ENCODE data around the gene FADS3. TPM values are rescaled to one million over a fixed set of nuclear protein-coding genes. Genes with fewer than 3 reads are reported as not detected.

FADS3 gene, protein sequence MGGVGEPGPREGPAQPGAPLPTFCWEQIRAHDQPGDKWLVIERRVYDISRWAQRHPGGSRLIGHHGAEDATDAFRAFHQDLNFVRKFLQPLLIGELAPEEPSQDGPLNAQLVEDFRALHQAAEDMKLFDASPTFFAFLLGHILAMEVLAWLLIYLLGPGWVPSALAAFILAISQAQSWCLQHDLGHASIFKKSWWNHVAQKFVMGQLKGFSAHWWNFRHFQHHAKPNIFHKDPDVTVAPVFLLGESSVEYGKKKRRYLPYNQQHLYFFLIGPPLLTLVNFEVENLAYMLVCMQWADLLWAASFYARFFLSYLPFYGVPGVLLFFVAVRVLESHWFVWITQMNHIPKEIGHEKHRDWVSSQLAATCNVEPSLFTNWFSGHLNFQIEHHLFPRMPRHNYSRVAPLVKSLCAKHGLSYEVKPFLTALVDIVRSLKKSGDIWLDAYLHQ
- total RNA-seq (2014; rRNA removed; shearing (Covaris generic); ENCODE audit: low replicate concordance) = 39.5 and 70.4 TPM in 2 replicates

DNA sequence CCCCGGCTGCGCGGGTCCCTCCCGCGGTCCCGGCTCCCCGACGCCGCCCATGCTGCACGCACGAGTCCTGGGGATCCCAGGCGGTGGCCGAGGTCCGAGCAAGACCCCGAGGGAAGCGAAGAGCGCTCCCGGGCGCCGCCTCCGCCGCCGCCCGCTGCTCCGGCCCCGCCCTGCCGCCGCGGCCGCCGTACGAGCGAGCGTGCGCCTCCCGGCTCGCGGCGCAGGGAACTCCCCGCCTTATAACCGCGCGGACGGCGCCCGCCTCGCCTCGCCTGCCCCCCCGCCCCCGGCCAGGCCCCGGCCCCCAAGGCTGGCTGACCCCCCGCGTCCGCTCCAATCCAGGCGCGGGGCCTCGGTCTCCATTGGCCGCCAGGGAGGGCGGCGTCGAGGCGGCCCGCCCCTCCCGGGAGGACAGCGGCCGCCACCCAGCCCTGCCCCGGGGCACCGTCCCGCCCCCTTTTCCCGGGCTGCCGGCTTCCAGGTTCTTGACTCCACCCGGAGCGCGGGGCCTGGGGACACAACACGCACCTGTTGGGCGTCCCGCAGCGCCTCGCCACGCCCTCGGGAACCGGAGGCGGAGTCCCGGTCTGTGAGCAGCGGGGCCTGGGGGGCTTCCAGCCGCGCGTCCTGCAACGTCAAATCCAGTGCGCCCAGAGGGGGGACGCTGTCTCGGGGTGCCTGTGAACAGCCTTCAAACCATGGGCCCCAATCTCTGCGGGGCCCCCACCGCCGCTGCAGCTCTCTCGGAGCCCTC is at the start of gene FADS3:
TSS of gene FADS3 (minus strand) at position 215 of the 754 bp plus-strand sequence. CDS start at position 51, 164 bp downstream.
- Histone ChIP-seq H3K9me2 (replicated peaks; ENCODE audit: insufficient read depth, low read length) (no peaks in the 10 kb centered on the region), H3K36me3 (ENCODE audit: insufficient read depth, low read length) (no peaks in the 10 kb centered on the region), H3K9ac (ENCODE audit: low read length) (peak within 1 kb of the TSS; percentile 76), H2AFZ (ENCODE audit: low read length) (peak within 1 kb of the TSS; percentile 87), H3K4me3 (ENCODE audit: low read length) (peak within 1 kb of the TSS; percentile 81), H3K4me2 (ENCODE audit: low read depth, low read length, poor library complexity, severe bottlenecking) (peak within 1 kb of the TSS; percentile 92), H3K4me1 (ENCODE audit: low read length) (peaks cover 23% of the 10 kb centered on the region), H4K20me1 (ENCODE audit: insufficient read depth, low read depth, low read length) (no peaks in the 10 kb centered on the region), H3K27me3 (ENCODE audit: low read length) (no peaks in the 10 kb centered on the region), H3K79me2 (ENCODE audit: low read length) (no peaks in the 10 kb centered on the region), H3K27ac (ENCODE audit: low read length) (no peak within 1 kb of the TSS), H3K9me3 (ENCODE audit: low read length) (no peaks in the 10 kb centered on the region; the same call in 1 of the 2 replicates)
- DNase-seq = peak; percentile 73

DNA sequence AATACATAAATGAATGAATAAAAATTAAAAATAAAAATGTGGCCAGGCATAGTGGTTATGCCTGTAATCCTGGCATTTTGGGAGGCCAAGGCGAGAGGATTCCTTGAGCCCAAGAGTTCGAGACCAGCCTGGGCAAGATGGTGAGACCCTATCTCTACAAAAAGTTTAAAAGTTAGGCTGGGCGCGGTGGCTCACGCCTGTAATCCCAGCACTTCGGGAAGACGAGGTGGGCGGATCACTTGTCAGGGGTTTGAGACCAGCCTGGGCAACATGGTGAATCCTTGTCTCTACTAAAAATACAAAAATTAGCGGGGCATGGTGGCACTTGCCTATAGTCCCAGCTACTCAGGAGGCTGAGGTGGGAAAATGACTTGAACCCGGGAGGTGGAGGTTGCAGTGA is 49.1 kb upstream of the FADS3 start:
- no peak for DNase-seq

DNA sequence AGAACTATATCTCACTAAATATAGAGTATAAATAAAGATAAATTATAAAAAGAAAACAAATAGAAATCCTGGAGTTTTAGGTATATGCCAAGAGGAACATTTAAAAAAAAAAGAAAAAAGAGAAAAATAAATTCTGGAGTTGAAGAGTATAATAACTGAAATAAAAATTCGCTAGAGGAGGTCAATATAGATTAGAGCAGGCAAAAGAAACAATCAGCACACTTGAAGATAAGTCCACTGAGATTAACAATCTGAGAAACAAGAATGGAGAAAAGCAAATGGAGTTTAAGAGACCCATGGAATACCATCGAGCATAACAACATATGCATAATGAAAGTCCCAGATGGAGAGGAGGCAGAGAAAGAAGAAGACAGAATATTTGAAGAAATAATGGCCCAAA is 44.5 kb upstream of the FADS3 start:
- peaks cover 4% of the 10 kb centered on the region; the same call in 1 of the 2 replicates for H3K9me3 ChIP-seq (ENCODE audit: low read length)
- 0 out of 2 replicates have a peak, but pooled peaks cover 3% of the 10 kb centered on the region for H3K27me3 ChIP-seq (ENCODE audit: low read length)
- H3K9me2 ChIP-seq (replicated peaks; ENCODE audit: insufficient read depth, low read length) = no peaks in the 10 kb centered on the region
- H4K20me1 ChIP-seq (ENCODE audit: insufficient read depth, low read depth, low read length) = no peaks in the 10 kb centered on the region
- H3K4me2 ChIP-seq (ENCODE audit: low read depth, low read length, poor library complexity, severe bottlenecking) = no peak overlapping the region
- H3K79me2 ChIP-seq (ENCODE audit: low read length) = no peaks in the 10 kb centered on the region
- no peak overlapping the region for H3K27ac ChIP-seq (ENCODE audit: low read length)
- no peaks in the 10 kb centered on the region for H3K36me3 ChIP-seq (ENCODE audit: insufficient read depth, low read length)
- no peak overlapping the region for H3K4me3 ChIP-seq (ENCODE audit: low read length)
- H3K4me1 ChIP-seq (ENCODE audit: low read length) = no peaks in the 10 kb centered on the region
- no peak overlapping the region for H3K9ac ChIP-seq (ENCODE audit: low read length)
- no peak for DNase-seq
- no peak overlapping the region for H2AFZ ChIP-seq (ENCODE audit: low read length)

More for the DNA sequence above, 49.1 kb upstream of the FADS3 start:
- Histone ChIP-seq H3K36me3 (ENCODE audit: insufficient read depth, low read length) (no peaks in the 10 kb centered on the region), H3K4me3 (ENCODE audit: low read length) (no peak overlapping the region), H3K79me2 (ENCODE audit: low read length) (no peaks in the 10 kb centered on the region), H3K9ac (ENCODE audit: low read length) (no peak overlapping the region), H3K4me1 (ENCODE audit: low read length) (no peaks in the 10 kb centered on the region), H3K9me3 (ENCODE audit: low read length) (peaks cover 4% of the 10 kb centered on the region; the same call in 1 of the 2 replicates), H4K20me1 (ENCODE audit: insufficient read depth, low read depth, low read length) (no peaks in the 10 kb centered on the region), H2AFZ (ENCODE audit: low read length) (no peak overlapping the region), H3K27me3 (ENCODE audit: low read length) (no peaks in the 10 kb centered on the region), H3K27ac (ENCODE audit: low read length) (no peak overlapping the region), H3K9me2 (replicated peaks; ENCODE audit: insufficient read depth, low read length) (no peaks in the 10 kb centered on the region), H3K4me2 (ENCODE audit: low read depth, low read length, poor library complexity, severe bottlenecking) (no peak overlapping the region)

DNA sequence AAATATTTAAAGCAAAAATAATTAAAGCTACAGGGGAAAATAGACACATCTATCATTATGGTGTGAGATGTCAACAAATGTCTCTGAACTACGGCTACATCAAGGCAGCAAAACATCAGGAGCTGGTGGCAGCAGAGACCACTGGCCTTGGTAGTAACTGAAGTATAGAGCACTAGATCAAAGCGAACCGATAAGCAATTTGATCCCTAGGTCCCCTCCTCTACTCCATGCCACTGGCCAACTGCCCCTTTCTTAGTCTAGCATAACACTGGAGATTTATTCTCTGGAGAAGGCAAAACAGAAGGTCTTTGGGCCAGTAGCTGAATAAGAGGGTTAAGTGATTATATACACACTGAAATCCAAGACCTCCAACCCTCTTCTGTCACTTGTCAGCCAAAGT is 39.6 kb upstream of the FADS3 start:
- Histone ChIP-seq H4K20me1 (ENCODE audit: insufficient read depth, low read depth, low read length) (no peaks in the 10 kb centered on the region), H3K9me2 (replicated peaks; ENCODE audit: insufficient read depth, low read length) (no peaks in the 10 kb centered on the region), H3K4me3 (ENCODE audit: low read length) (no peak overlapping the region), H3K79me2 (ENCODE audit: low read length) (no peaks in the 10 kb centered on the region), H3K36me3 (ENCODE audit: insufficient read depth, low read length) (no peaks in the 10 kb centered on the region), H3K27ac (ENCODE audit: low read length) (no peak overlapping the region), H2AFZ (ENCODE audit: low read length) (no peak overlapping the region), H3K9ac (ENCODE audit: low read length) (no peak overlapping the region), H3K27me3 (ENCODE audit: low read length) (0 out of 2 replicates have a peak, but pooled peaks cover 3% of the 10 kb centered on the region), H3K4me1 (ENCODE audit: low read length) (no peaks in the 10 kb centered on the region), H3K4me2 (ENCODE audit: low read depth, low read length, poor library complexity, severe bottlenecking) (no peak overlapping the region), H3K9me3 (ENCODE audit: low read length) (no peaks in the 10 kb centered on the region)
- DNase-seq = no peak

DNA sequence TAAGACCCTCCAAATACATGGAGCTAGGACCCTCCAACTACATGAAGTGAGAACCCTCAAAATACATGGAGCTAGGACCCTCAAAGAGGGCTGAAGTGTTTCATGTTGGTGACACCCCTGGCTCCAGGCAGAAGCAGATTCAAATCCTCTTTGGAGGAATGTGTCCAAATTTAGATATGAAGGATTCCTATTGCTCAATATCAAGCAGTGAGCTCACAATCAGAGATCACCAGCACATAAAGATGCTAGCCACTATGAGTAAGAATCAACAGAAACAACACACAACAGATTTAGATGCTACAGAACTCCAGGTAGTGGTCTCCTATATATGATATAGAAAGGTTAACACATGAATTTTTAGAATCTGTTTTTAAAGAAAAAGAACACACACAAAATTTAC is 37.3 kb upstream of the FADS3 start:
- no peak for DNase-seq

DNA sequence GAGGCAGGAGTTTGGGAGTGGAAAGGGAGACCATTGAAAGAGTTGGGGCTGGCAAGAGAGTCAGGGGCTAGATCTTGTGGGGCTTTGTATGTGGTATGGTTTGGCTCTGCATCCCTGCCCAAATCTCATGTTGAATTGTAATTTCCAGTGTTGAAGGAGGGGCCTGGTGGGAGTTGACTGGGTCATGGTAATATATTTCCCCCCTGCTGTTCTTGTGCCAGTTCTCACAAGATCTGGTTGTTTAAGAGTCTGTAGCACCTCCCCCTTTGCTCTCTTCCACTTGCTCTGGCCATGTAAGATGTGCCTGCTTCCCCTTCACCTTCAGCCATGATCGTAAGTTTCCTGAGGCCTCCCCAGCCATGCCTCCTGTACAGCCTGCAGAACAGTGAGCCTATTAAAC is 36.2 kb upstream of the FADS3 start:
- no peak overlapping the region for H3K27ac ChIP-seq (ENCODE audit: low read length)
- no peak overlapping the region for H3K9ac ChIP-seq (ENCODE audit: low read length)
- no peaks in the 10 kb centered on the region for H3K9me3 ChIP-seq (ENCODE audit: low read length)
- no peaks in the 10 kb centered on the region for H4K20me1 ChIP-seq (ENCODE audit: insufficient read depth, low read depth, low read length)
- no peaks in the 10 kb centered on the region for H3K27me3 ChIP-seq (ENCODE audit: low read length)
- DNase-seq = no peak
- H3K9me2 ChIP-seq (replicated peaks; ENCODE audit: insufficient read depth, low read length) = no peaks in the 10 kb centered on the region
- no peaks in the 10 kb centered on the region for H3K4me1 ChIP-seq (ENCODE audit: low read length)
- H3K4me3 ChIP-seq (ENCODE audit: low read length) = no peak overlapping the region
- no peak overlapping the region for H3K4me2 ChIP-seq (ENCODE audit: low read depth, low read length, poor library complexity, severe bottlenecking)
- no peaks in the 10 kb centered on the region for H3K79me2 ChIP-seq (ENCODE audit: low read length)
- H2AFZ ChIP-seq (ENCODE audit: low read length) = no peak overlapping the region
- H3K36me3 ChIP-seq (ENCODE audit: insufficient read depth, low read length) = no peaks in the 10 kb centered on the region

More for the DNA sequence above, 37.3 kb upstream of the FADS3 start:
- H3K9ac ChIP-seq (ENCODE audit: low read length) = no peak overlapping the region
- no peaks in the 10 kb centered on the region for H3K9me2 ChIP-seq (replicated peaks; ENCODE audit: insufficient read depth, low read length)
- no peaks in the 10 kb centered on the region for H3K79me2 ChIP-seq (ENCODE audit: low read length)
- H3K27me3 ChIP-seq (ENCODE audit: low read length) = no peaks in the 10 kb centered on the region
- H3K4me2 ChIP-seq (ENCODE audit: low read depth, low read length, poor library complexity, severe bottlenecking) = no peak overlapping the region
- no peaks in the 10 kb centered on the region for H4K20me1 ChIP-seq (ENCODE audit: insufficient read depth, low read depth, low read length)
- no peaks in the 10 kb centered on the region for H3K36me3 ChIP-seq (ENCODE audit: insufficient read depth, low read length)
- no peak overlapping the region for H2AFZ ChIP-seq (ENCODE audit: low read length)
- no peak overlapping the region for H3K4me3 ChIP-seq (ENCODE audit: low read length)
- no peaks in the 10 kb centered on the region for H3K4me1 ChIP-seq (ENCODE audit: low read length)
- H3K27ac ChIP-seq (ENCODE audit: low read length) = no peak overlapping the region
- H3K9me3 ChIP-seq (ENCODE audit: low read length) = no peaks in the 10 kb centered on the region

DNA sequence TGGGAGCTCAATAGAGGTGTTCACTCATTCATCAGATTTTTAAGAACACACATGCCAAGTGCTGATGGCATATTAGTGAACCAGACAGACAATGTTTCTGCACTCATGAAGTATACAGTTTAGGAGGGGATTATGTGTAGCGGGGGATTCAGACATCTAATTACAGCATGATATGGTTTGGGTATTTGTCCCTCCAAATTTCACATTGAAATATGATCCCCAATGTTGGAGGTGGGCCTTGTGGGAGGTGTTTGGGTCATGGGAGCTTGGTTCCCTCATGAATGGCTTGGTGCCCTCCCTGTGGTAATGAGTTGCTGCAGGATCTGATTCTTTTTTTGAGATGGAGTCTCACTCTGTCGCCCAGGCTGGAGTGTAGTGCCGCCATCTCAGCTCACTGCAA is 34.9 kb upstream of the FADS3 start:
- Histone ChIP-seq H3K79me2 (ENCODE audit: low read length) (no peaks in the 10 kb centered on the region), H3K4me1 (ENCODE audit: low read length) (no peaks in the 10 kb centered on the region), H3K9me2 (replicated peaks; ENCODE audit: insufficient read depth, low read length) (no peaks in the 10 kb centered on the region), H2AFZ (ENCODE audit: low read length) (no peak overlapping the region), H3K27ac (ENCODE audit: low read length) (no peak overlapping the region), H3K4me3 (ENCODE audit: low read length) (no peak overlapping the region), H3K36me3 (ENCODE audit: insufficient read depth, low read length) (no peaks in the 10 kb centered on the region), H3K4me2 (ENCODE audit: low read depth, low read length, poor library complexity, severe bottlenecking) (no peak overlapping the region), H3K9ac (ENCODE audit: low read length) (no peak overlapping the region), H4K20me1 (ENCODE audit: insufficient read depth, low read depth, low read length) (no peaks in the 10 kb centered on the region), H3K9me3 (ENCODE audit: low read length) (no peaks in the 10 kb centered on the region), H3K27me3 (ENCODE audit: low read length) (no peaks in the 10 kb centered on the region)
- DNase-seq = no peak

DNA sequence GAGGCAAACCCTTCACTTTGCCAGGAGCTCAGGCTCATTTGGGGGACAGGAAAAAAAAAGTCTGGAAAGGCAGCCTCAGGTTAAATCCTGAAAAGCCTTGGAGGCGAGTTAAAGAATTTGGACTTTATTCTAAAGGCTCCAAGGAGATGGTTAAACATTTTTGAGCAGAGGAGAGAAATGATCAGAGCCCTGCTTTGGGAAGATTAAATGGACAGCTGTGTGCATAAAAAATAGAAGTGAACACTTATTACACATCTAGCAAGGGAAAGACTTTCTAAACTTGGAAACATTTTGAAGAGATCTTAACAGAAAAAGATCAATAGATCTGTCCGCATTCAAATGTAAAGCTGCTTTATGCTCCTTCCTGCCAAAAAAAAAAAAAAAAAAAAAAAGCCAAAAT is 34.4 kb upstream of the FADS3 start:
- H3K4me3 ChIP-seq (ENCODE audit: low read length) = no peak overlapping the region
- no peaks in the 10 kb centered on the region for H3K79me2 ChIP-seq (ENCODE audit: low read length)
- no peak overlapping the region for H2AFZ ChIP-seq (ENCODE audit: low read length)
- no peaks in the 10 kb centered on the region for H3K9me3 ChIP-seq (ENCODE audit: low read length)
- no peaks in the 10 kb centered on the region for H3K36me3 ChIP-seq (ENCODE audit: insufficient read depth, low read length)
- DNase-seq = no peak
- no peaks in the 10 kb centered on the region for H3K27me3 ChIP-seq (ENCODE audit: low read length)
- no peaks in the 10 kb centered on the region for H3K4me1 ChIP-seq (ENCODE audit: low read length)
- no peak overlapping the region for H3K27ac ChIP-seq (ENCODE audit: low read length)
- no peak overlapping the region for H3K9ac ChIP-seq (ENCODE audit: low read length)
- H4K20me1 ChIP-seq (ENCODE audit: insufficient read depth, low read depth, low read length) = no peaks in the 10 kb centered on the region
- H3K9me2 ChIP-seq (replicated peaks; ENCODE audit: insufficient read depth, low read length) = no peaks in the 10 kb centered on the region
- H3K4me2 ChIP-seq (ENCODE audit: low read depth, low read length, poor library complexity, severe bottlenecking) = no peak overlapping the region

Measured in Karpas-422 (cell line).